ENCODE data around the gene ZHX3.

- TF ChIP-seq CTCF (IDR thresholded peaks at IDR 0.05): no peak
- no peak for TF ChIP-seq POLR2A (IDR thresholded peaks at IDR 0.05)
- TF ChIP-seq POLR2AphosphoS5 (IDR thresholded peaks at IDR 0.05): no peak
Observed at GRCh38 chr20:41242807-41243206, 74.7 kb downstream of the ZHX3 start.
